Upper lobe of left lung (tissue), 6 donors: ENCODE data around the gene SPOCK1. TPM values are rescaled to one million over a fixed set of nuclear protein-coding genes. Genes with fewer than 3 reads are reported as not detected.

Experiments used
- ATAC-seq, 2 donors: fragments of 200-7000 bp; cut with Tn5 transposase; one replicate each; pipeline ENCODE4 v1.9.1; 2022; ENCODE audit warnings: mild to moderate bottlenecking in 2 of 2, moderate library complexity in 2 of 2; ENCODE audit not compliant: low FRiP score in 2 of 2
- DNase-seq, 2 donors: peaks; one replicate each; pipeline ENCODE4 v3.0.0-alpha.2; 2019 to 2020
- H3K27ac ChIP-seq, 4 donors: fragments of 200-600 bp; sonication (generic); one replicate each; pipeline ENCODE4 v1.5.1; 2016 to 2019
- H3K27me3 ChIP-seq, 4 donors: fragments of 200-600 bp; sonication (generic); one replicate each; pipeline ENCODE4 v1.5.1; 2017 to 2019
- H3K36me3 ChIP-seq, 4 donors: fragments of 200-600 bp; sonication (generic); one replicate each; pipeline ENCODE4 v1.5.1; 2016 to 2019
- H3K4me1 ChIP-seq, 4 donors: fragments of 200-600 bp; sonication (generic); one replicate each; pipeline ENCODE4 v1.5.1; 2018 to 2019
- H3K4me3 ChIP-seq, 4 donors: fragments of 200-600 bp; sonication (generic); one replicate each; pipeline ENCODE4 v1.5.1; 2017 to 2019; ENCODE audit warnings: mild to moderate bottlenecking in 2 of 4, moderate library complexity in 1 of 4
- H3K9me3 ChIP-seq, 4 donors: fragments of 200-600 bp; sonication (generic); one replicate each; pipeline ENCODE4 v1.5.1; 2018 to 2019
- EP300 ChIP-seq, 4 donors: sonication (generic); formaldehyde crosslinking; IDR thresholded peaks; one replicate each; pipeline ENCODE4 v1.5.1; 2017; ENCODE audit warnings: antibody characterized with exemption in 4 of 4, control low read depth in 2 of 4
- POLR2A ChIP-seq, 4 donors: fragments of 450-650 bp; IDR thresholded peaks; one replicate each; pipeline ENCODE4 v1.5.1; 2016 to 2017; ENCODE audit warnings: antibody characterized with exemption in 4 of 4, mild to moderate bottlenecking in 2 of 4
- POLR2AphosphoS5 ChIP-seq, 2 donors: sonication (generic); formaldehyde crosslinking; IDR thresholded peaks; one replicate each; pipeline ENCODE4 v1.5.1; 2017; ENCODE audit warnings: antibody characterized with exemption in 2 of 2
- WGBS, 2 donors: methylation state at CpG; one replicate each; pipeline ENCODE4 v1.1.5; 2017 to 2018; 5-methylcytosine and 5-hydroxymethylcytosine counted together
- total RNA-seq, 6 donors: library from RNA; depleted of rRNA in 4 of 6; stranded (reverse); fragments of >200 nt in 4 of 6; gene quantifications; one replicate each; pipeline versions ENCODE4 v1.1.0 to v1.2.1, GENCODE V29; 2016 to 2021
- TF ChIP-seq, protein P1 (sequence below), 6 experiments: fragments of 450-650 bp in 4 of 6; fragments of 200-600 bp in 2 of 6; sonication (generic) in 2 of 6; IDR thresholded peaks; one replicate each; pipeline ENCODE4 v1.5.1; 2016 to 2019; ENCODE audit warnings: antibody characterized with exemption in 6 of 6
- donor health status: DM: no; HTN: no; CAD: no; lungs with moderate emphysema.
- donor health status: DM: no; HTN: yes; CAD: no; lungs with severe emphysema.

SPOCK1 gene
- total RNA-seq, 6 donors from 2014 or later, result 0.33 to 16.6 (median 2.0) TPM; not detected in 1

DNA sequence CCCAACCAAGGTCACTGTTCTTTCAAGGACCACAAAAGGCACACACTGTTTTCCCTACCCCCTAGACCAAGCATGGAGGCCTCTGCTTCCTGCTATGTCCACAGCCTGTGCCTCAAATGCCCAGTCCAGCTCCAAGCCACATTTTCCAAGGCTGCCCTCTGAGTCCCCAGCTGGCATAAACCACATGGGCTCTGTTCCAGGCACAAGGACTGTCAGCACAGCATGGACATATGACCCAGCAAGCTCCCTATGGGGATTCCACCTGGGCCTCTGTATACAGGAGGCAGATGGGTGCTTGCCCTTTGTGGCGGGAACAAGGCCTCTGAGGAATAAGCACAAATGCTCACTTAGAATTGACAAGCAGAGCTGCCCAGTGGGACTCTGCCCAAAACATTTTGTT, 115.2 kb downstream of the SPOCK1 start:
- no peak for TF ChIP-seq EP300 (IDR thresholded peaks at IDR 0.05)
- TF ChIP-seq POLR2AphosphoS5 (IDR thresholded peaks at IDR 0.05), result no peak
- TF ChIP-seq POLR2A (IDR thresholded peaks at IDR 0.05), result no peak
- TF ChIP-seq, protein P1, sequence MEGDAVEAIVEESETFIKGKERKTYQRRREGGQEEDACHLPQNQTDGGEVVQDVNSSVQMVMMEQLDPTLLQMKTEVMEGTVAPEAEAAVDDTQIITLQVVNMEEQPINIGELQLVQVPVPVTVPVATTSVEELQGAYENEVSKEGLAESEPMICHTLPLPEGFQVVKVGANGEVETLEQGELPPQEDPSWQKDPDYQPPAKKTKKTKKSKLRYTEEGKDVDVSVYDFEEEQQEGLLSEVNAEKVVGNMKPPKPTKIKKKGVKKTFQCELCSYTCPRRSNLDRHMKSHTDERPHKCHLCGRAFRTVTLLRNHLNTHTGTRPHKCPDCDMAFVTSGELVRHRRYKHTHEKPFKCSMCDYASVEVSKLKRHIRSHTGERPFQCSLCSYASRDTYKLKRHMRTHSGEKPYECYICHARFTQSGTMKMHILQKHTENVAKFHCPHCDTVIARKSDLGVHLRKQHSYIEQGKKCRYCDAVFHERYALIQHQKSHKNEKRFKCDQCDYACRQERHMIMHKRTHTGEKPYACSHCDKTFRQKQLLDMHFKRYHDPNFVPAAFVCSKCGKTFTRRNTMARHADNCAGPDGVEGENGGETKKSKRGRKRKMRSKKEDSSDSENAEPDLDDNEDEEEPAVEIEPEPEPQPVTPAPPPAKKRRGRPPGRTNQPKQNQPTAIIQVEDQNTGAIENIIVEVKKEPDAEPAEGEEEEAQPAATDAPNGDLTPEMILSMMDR (IDR thresholded peaks at IDR 0.05), result no peak
- DNase-seq, result no peak

DNA sequence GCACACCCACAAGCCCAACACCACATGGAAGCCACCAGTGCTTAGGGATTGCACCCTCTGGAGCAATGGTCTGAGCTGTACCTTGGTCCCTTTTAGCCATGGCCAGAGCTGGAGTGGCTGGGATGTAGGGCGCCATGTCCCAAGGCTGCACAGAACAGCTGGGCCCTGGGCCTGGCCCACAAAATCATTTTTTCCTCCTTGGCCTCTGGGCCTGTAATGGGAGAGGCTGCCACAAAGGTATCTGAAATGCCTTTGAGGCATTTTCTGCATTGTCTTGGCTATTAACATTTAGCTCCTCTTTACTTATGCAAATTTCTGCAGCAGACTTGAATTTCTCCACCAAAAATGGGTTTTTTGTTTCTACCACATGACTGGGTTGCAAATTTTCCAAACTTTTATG, 117.6 kb downstream of the SPOCK1 start:
- H3K9me3 ChIP-seq, result peaks cover 0 to 11% (median 3%) of the 10 kb centered on the region in 4 donors
- H3K4me3 ChIP-seq, result no peak overlapping the region
- no peaks in the 10 kb centered on the region for H3K27me3 ChIP-seq
- 94 to 100% methylated on average over 1 of the region's 1 CpG for WGBS, 2 donors
- ATAC-seq (no peak), DNase-seq (peak in 1 of 2 donors; percentile 3)
- no peak overlapping the region for H3K27ac ChIP-seq
- H3K4me1 ChIP-seq, result no peaks in the 10 kb centered on the region
- no peaks in the 10 kb centered on the region for H3K36me3 ChIP-seq
- TF ChIP-seq POLR2A (IDR thresholded peaks at IDR 0.05) (no peak), POLR2AphosphoS5 (IDR thresholded peaks at IDR 0.05) (no peak), EP300 (IDR thresholded peaks at IDR 0.05) (no peak)
- TF ChIP-seq, protein P1 (IDR thresholded peaks at IDR 0.05), result no peak

More for the DNA sequence above, 115.2 kb downstream of the SPOCK1 start:
- Histone ChIP-seq H3K36me3 (no peaks in the 10 kb centered on the region), H3K9me3 (peaks cover 0 to 11% (median 3%) of the 10 kb centered on the region in 4 donors), H3K27ac (no peak overlapping the region), H3K4me1 (no peaks in the 10 kb centered on the region), H3K27me3 (no peaks in the 10 kb centered on the region), H3K4me3 (no peak overlapping the region)
- WGBS, 2 donors, result 67 to 100% methylated on average over 1 of the region's 1 CpG
- ATAC-seq, result no peak

DNA sequence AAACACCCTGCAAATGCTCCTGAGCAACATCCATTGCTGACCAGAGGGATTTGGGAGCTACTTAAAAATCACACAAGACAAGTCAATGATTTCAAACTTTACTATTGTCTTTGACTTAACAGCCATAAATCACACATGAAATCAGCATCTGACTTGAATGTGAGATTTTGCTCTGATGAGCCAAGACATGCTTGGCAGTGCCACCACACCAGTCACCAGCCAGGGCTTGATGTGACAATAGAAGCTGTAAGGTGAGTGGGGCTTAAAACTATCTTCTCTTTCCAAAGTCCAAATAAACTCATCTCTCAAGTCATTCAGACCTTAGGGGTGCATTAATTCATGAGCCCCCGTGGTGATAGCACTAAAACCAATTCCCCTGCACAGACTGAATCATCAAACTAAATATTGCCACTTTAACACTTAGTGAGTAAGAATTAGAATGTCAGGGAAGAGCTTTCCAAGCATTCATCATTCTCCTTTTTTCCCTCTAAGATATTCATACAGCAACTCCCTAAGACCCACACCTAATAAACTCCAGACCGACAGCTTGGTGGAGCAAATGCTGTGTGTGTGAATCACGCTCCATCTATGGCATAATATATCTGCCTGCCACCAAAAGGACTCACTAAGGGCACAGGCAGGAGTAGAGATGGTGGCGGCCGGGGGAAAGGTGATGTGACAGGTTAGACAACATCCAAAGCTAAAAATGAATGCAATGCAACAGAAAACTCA, 119.4 kb downstream of the SPOCK1 start:
- Histone ChIP-seq H3K4me3 (no peak overlapping the region), H3K36me3 (no peaks in the 10 kb centered on the region), H3K4me1 (no peaks in the 10 kb centered on the region), H3K9me3 (peaks cover 0 to 11% (median 3%) of the 10 kb centered on the region in 4 donors), H3K27ac (no peak overlapping the region), H3K27me3 (no peaks in the 10 kb centered on the region)
- WGBS, 2 donors, result 81% methylated on average over 5 of the region's 5 CpGs
- no peak for DNase-seq
- TF ChIP-seq, protein P1 (IDR thresholded peaks at IDR 0.05), result no peak
- TF ChIP-seq POLR2A (IDR thresholded peaks at IDR 0.05) (no peak), POLR2AphosphoS5 (IDR thresholded peaks at IDR 0.05) (no peak), EP300 (IDR thresholded peaks at IDR 0.05) (no peak)
- ATAC-seq, result no peak

DNA sequence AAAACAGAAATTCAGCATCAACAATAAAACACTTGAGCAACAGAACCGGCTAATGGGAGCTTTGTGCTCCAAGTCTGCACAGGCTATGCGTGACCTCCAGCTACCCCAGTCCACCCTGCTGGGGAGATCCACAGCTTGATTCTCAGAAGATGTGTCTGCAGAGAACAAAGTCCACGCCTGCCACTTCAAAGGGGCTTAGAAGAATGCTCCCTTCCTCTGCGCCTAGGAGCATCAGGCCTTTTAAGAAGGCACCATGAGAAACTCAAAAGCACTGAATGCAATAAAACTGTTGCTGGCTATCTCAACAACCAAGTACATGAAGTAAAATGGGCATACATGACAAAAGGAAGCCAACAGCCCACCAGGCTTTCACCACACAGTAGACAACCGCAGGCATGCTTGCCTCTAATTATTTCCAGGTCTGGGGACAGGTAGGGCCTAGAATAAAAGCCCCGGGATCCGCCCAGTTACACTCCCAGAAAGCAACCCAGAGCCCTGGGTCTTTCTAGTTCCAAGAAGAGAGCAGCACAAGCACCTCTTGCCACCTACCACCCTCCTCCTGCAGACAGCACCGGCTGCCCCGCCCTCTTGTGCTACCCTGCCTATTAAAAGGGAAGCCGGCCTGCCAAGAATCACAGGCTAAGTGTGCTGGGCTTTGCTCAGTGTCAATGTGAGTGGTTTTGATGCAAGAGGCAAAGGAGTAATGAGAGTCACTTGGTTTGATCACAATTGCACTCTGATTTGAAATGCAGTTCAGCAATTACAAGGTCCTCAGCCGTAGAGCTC, 123.2 kb downstream of the SPOCK1 start:
- Histone ChIP-seq H3K27ac (no peak overlapping the region), H3K36me3 (no peaks in the 10 kb centered on the region), H3K4me3 (no peak overlapping the region), H3K27me3 (no peaks in the 10 kb centered on the region), H3K4me1 (no peaks in the 10 kb centered on the region), H3K9me3 (no peaks in the 10 kb centered on the region)
- TF ChIP-seq, protein P1 (IDR thresholded peaks at IDR 0.05), result no peak
- no peak for TF ChIP-seq EP300 (IDR thresholded peaks at IDR 0.05)
- TF ChIP-seq POLR2A (IDR thresholded peaks at IDR 0.05), result no peak
- 55 to 61% methylated on average over 9 to 11 of the region's 11 CpGs for WGBS, 2 donors
- peak; percentile 20 to 86 for DNase-seq
- ATAC-seq, result peak; percentile 33 to 84
